ENCODE measurements around the gene P4HA3.

DNA sequence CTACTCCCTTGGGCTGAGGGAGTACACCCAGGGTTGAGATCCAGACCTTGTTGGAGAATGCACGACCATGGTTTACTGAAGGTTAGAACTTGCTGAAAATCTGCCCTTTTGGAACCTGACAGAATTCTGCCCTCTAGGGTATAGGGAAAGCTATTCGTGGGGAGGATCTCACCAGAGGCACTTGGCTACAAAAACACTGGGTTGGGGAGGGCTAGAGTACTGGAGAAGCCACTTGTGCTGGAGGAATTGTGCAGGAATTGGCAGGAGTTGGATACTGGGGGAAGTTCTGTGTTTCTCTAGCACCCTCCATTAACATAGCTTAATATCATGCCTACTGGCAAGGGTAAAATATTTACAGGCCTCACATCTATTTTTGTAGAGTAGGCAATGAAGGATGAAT is 84.5 kb downstream of the P4HA3 start:
- TF ChIP-seq, protein P1, sequence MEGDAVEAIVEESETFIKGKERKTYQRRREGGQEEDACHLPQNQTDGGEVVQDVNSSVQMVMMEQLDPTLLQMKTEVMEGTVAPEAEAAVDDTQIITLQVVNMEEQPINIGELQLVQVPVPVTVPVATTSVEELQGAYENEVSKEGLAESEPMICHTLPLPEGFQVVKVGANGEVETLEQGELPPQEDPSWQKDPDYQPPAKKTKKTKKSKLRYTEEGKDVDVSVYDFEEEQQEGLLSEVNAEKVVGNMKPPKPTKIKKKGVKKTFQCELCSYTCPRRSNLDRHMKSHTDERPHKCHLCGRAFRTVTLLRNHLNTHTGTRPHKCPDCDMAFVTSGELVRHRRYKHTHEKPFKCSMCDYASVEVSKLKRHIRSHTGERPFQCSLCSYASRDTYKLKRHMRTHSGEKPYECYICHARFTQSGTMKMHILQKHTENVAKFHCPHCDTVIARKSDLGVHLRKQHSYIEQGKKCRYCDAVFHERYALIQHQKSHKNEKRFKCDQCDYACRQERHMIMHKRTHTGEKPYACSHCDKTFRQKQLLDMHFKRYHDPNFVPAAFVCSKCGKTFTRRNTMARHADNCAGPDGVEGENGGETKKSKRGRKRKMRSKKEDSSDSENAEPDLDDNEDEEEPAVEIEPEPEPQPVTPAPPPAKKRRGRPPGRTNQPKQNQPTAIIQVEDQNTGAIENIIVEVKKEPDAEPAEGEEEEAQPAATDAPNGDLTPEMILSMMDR (IDR thresholded peaks at IDR 0.05), result no peak
- no peak for TF ChIP-seq POLR2A (IDR thresholded peaks at IDR 0.05)

Measured in Peyer's patch (tissue), 4 donors.